GM13976 (cell line): ENCODE data around the gene EXOC3L2.
A peak's percentile ranks its signal among the peaks of the same experiment; 100 is the strongest.

ENCODE experiments used
- DNase-seq: peaks from one replicate; pipeline ENCODE4 v3.0.0; 2012; ENCODE audit warnings: low spot score
- CTCF ChIP-seq: IDR thresholded peaks from 2 replicates; pipeline ENCODE4 v1.5.1; 2012; ENCODE audit warnings: borderline replicate concordance, mild to moderate bottlenecking; ENCODE audit not compliant: insufficient read depth; ENCODE audit errors: extremely low read depth, missing control alignments, control extremely low read depth
- in situ Hi-C: fragments of 300-500 bp; cut with MboI; formaldehyde crosslinking; loops from one replicate; pipeline ENCODE4 v1.12.0; 2022; ENCODE audit warnings: low sequenced_read_pairs, mixed read lengths, inconsistent platforms; ENCODE audit not compliant: unreplicated experiment

Gene EXOC3L2

GRCh38 chr19:45205810-45206209, 39.4 kb downstream of the EXOC3L2 start:
- no peak for DNase-seq
- in situ Hi-C loops: no loop called here
- no peak for TF ChIP-seq CTCF

- no peak for TF ChIP-seq CTCF
- DNase-seq: no peak
- in situ Hi-C loops: no loop called here
Measured at GRCh38 chr19:45202637-45203036, 42.6 kb downstream of the EXOC3L2 start.

- TF ChIP-seq CTCF: no peak
- in situ Hi-C loops: no loop called here
- no peak for DNase-seq
Measured at GRCh38 chr19:45200568-45200967, 44.6 kb downstream of the EXOC3L2 start.

GRCh38 chr19:45195764-45196163, 49.4 kb downstream of the EXOC3L2 start:
- TF ChIP-seq CTCF: no peak
- DNase-seq: no peak
- in situ Hi-C loops: no loop called here

GRCh38 chr19:45191375-45191774, 53.8 kb downstream of the EXOC3L2 start:
- DNase-seq: no peak
- no peak for TF ChIP-seq CTCF
- in situ Hi-C loops: no loop called here

GRCh38 chr19:45189971-45190370, 55.2 kb downstream of the EXOC3L2 start:
- TF ChIP-seq CTCF: no peak
- DNase-seq: no peak
- in situ Hi-C loops: no loop called here

GRCh38 chr19:45187421-45188100, 57.6 kb downstream of the EXOC3L2 start:
- peak; percentile 81 for DNase-seq

More at GRCh38 chr19:45187421-45188100, 57.6 kb downstream of the EXOC3L2 start:
- in situ Hi-C loops: no loop called here
- TF ChIP-seq CTCF: peak; percentile 40
